ENCODE measurements around the gene STXBP1. TPM values are rescaled to one million over a fixed set of nuclear protein-coding genes. Genes with fewer than 3 reads are reported as not detected.

Gene STXBP1
- total and polyA plus RNA-seq, 9 of the 15 experiments (the other 6 are each of a cell fraction or from before 2014, with no cell fraction given) = 4.6 to 35.1 (median 9.7) TPM

- TF ChIP-seq ETV1 (tag; conservative IDR thresholded peaks at IDR 0.05; ENCODE audit: low read depth) = peak; percentile 12; the same call in 1 of the 2 replicates
- no peak for TF ChIP-seq LARP7 (IDR thresholded peaks at IDR 0.05)
- peak; percentile 98 to 99 for TF ChIP-seq RAD21 (CRISPR knock-in tag; conservative IDR thresholded peaks at IDR 0.05 in 1 of 2, IDR thresholded peaks at IDR 0.05 in 1 of 2)
- TF ChIP-seq SMARCA4 (IDR thresholded peaks at IDR 0.05) = no peak
- TF ChIP-seq TFAP4 (CRISPR knock-in tag; IDR thresholded peaks at IDR 0.05; ENCODE audit: borderline replicate concordance) = peak; percentile 45; the same call in 1 of the 2 replicates
- TF ChIP-seq NCOA6 (IDR thresholded peaks at IDR 0.05) = no peak
- TF ChIP-seq ZNF551 (CRISPR knock-in tag; IDR thresholded peaks at IDR 0.05) = no peak
- TF ChIP-seq, protein P1, sequence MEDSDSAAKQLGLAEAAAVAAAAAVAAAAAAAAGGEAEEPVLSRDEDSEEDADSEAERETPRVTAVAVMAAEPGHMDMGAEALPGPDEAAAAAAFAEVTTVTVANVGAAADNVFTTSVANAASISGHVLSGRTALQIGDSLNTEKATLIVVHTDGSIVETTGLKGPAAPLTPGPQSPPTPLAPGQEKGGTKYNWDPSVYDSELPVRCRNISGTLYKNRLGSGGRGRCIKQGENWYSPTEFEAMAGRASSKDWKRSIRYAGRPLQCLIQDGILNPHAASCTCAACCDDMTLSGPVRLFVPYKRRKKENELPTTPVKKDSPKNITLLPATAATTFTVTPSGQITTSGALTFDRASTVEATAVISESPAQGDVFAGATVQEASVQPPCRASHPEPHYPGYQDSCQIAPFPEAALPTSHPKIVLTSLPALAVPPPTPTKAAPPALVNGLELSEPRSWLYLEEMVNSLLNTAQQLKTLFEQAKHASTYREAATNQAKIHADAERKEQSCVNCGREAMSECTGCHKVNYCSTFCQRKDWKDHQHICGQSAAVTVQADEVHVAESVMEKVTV (CRISPR knock-in tag; IDR thresholded peaks at IDR 0.05) = peak; percentile 98
- TF ChIP-seq, protein P2, sequence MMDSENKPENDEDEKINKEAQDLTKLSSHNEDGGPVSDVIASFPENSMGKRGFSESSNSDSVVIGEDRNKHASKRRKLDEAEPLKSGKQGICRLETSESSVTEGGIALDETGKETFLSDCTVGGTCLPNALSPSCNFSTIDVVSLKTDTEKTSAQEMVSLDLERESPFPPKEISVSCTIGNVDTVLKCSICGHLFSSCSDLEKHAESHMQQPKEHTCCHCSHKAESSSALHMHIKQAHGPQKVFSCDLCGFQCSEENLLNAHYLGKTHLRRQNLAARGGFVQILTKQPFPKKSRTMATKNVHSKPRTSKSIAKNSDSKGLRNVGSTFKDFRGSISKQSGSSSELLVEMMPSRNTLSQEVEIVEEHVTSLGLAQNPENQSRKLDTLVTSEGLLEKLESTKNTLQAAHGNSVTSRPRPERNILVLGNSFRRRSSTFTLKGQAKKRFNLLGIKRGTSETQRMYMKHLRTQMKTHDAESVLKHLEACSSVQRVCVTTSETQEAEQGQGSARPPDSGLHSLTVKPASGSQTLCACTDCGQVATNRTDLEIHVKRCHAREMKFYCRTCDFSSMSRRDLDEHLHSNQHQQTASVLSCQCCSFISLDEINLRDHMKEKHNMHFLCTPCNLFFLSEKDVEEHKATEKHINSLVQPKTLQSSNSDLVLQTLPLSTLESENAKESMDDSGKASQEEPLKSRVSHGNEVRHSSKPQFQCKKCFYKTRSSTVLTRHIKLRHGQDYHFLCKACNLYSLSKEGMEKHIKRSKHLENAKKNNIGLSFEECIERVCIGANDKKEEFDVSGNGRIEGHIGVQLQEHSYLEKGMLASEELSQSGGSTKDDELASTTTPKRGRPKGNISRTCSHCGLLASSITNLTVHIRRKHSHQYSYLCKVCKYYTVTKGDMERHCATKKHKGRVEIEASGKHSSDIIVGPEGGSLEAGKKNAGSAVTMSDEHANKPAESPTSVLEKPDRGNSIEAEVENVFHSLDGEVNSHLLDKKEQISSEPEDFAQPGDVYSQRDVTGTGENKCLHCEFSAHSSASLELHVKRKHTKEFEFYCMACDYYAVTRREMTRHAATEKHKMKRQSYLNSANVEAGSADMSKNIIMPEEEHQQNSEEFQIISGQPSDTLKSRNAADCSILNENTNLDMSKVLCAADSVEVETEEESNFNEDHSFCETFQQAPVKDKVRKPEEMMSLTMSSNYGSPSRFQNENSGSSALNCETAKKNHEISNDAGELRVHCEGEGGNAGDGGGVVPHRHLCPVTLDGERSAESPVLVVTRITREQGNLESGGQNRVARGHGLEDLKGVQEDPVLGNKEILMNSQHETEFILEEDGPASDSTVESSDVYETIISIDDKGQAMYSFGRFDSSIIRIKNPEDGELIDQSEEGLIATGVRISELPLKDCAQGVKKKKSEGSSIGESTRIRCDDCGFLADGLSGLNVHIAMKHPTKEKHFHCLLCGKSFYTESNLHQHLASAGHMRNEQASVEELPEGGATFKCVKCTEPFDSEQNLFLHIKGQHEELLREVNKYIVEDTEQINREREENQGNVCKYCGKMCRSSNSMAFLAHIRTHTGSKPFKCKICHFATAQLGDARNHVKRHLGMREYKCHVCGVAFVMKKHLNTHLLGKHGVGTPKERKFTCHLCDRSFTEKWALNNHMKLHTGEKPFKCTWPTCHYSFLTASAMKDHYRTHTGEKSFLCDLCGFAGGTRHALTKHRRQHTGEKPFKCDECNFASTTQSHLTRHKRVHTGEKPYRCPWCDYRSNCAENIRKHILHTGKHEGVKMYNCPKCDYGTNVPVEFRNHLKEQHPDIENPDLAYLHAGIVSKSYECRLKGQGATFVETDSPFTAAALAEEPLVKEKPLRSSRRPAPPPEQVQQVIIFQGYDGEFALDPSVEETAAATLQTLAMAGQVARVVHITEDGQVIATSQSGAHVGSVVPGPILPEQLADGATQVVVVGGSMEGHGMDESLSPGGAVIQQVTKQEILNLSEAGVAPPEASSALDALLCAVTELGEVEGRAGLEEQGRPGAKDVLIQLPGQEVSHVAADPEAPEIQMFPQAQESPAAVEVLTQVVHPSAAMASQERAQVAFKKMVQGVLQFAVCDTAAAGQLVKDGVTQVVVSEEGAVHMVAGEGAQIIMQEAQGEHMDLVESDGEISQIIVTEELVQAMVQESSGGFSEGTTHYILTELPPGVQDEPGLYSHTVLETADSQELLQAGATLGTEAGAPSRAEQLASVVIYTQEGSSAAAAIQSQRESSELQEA (IDR thresholded peaks at IDR 0.05; ENCODE audit: low read depth) = no peak
- peak; percentile 98 for TF ChIP-seq FOXJ2 (tag; IDR thresholded peaks at IDR 0.05)
- TF ChIP-seq NFIX (CRISPR knock-in tag; IDR thresholded peaks at IDR 0.05; ENCODE audit: low read depth) = no peak
These were observed 122.9 kb downstream of the STXBP1 start, which contains the start of gene TOR2A (continued) for GRCh38 chr9:127734747-127735529.

Data from K562 (cell line).